GM18951 (cell line): ENCODE results near the gene COL28A1.

Source experiments
- POLR2A ChIP-seq: IDR thresholded peaks from 4 replicates; pipeline ENCODE4 v1.6.1; 2011; ENCODE audit warnings: mild to moderate bottlenecking; ENCODE audit not compliant: insufficient read length, insufficient read depth; ENCODE audit errors: extremely low read depth
- in situ Hi-C: fragments of 300-500 bp; cut with MboI; formaldehyde crosslinking; loops from one replicate; pipeline ENCODE4 v1.12.0; 2022; ENCODE audit warnings: low sequenced_read_pairs, mixed read lengths, inconsistent platforms; ENCODE audit not compliant: unreplicated experiment

COL28A1 gene

DNA sequence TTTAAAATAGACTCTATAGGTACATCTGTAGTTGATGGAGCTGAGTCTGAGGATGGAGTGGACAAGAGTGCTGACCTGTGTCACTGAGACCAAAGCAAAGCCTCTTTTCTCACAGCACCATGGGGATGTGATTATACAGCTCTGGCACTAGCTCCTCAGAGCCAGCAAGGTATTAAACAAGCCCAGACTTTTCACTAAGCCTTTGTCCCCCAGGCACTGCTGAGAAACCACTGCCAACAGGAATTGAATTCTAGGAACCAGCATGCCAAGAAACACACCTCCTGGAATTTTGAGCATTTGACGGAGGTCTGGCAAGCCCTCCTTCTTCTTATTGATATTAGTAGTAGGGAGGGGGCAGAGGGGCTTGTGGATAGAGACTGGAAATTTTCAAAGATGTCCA lies 206.3 kb downstream of the COL28A1 start:
- TF ChIP-seq POLR2A, result no peak
- in situ Hi-C loops, result no loop called here

GRCh38 chr7:7327423-7327822 lies 208.2 kb downstream of the COL28A1 start:
- no peak for TF ChIP-seq POLR2A
- in situ Hi-C loops, result no loop called here

- no peak for TF ChIP-seq POLR2A
- in situ Hi-C loops, result no loop called here
Measured at GRCh38 chr7:7324698-7325097, 211.0 kb downstream of the COL28A1 start.

DNA sequence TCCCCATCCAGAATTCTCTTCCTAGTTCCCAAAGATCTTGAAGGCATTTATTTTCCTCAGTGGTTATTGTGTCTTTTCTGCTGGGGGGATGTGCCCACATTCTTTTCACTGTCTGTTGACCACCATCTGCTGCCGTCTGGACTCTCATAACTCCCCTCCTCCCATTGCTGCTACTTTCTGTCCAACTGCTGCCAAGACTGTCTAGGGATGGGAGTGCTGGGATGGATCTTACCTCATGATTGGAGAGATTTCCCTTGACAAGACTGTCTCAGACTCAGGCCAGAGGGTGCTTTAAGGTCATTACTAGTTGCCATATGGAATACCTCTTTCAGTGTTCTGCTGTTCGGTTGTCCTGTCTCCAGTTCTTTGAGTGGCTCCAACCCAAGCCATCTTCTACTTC lies 211.8 kb downstream of the COL28A1 start:
- TF ChIP-seq POLR2A, result no peak
- in situ Hi-C loops, result no loop called here

GRCh38 chr7:7323352-7323751 lies 212.3 kb downstream of the COL28A1 start:
- no peak for TF ChIP-seq POLR2A
- in situ Hi-C loops, result no loop called here

- TF ChIP-seq POLR2A, result no peak
- in situ Hi-C loops, result no loop called here
Measured at GRCh38 chr7:7321681-7322080, 214.0 kb downstream of the COL28A1 start.

- TF ChIP-seq POLR2A, result no peak
- in situ Hi-C loops, result no loop called here
Measured at GRCh38 chr7:7318601-7319000, 217.1 kb downstream of the COL28A1 start.

DNA sequence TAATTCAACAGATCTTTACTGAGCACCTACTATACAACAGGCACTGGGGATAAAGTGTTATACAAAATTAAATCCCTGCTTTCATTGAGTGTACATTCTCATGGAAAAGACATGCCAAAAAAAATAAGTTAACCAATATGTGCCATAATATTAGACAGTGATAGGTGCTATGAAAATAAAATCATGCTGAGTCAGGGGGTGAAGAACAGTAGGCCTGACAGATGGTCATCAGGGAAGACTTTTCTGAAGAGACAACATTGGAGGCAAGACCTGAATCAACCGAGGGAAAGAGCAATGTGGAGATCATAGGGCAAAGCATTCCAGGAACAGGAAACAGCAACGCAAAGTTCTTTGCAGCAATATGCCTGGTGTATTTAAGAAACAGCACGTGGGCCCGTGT lies 217.8 kb downstream of the COL28A1 start:
- in situ Hi-C loops, result no loop called here
- no peak for TF ChIP-seq POLR2A

- TF ChIP-seq POLR2A, result no peak
- in situ Hi-C loops, result no loop called here
Measured at GRCh38 chr7:7315851-7316250, 219.8 kb downstream of the COL28A1 start.

DNA sequence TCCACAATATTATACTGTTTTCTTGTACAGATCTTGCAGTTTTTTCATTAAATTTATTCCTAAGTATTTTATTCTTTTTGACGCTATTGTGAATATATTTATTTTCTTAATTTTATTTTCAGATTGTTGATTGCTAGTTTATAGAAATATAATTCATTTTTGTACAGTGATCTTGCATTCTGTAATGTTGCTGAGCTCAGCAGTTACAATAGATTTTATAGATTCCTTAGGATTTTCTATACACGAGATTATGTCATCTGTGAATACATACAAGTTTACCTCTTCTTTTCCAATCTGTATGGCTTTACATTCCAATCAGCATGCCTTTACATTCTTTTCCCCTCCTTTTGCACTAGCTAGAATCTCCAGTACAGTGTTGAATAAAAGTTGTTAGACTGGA lies 223.3 kb downstream of the COL28A1 start:
- TF ChIP-seq POLR2A, result no peak
- in situ Hi-C loops, result no loop called here

GRCh38 chr7:7311001-7311400 lies 224.7 kb downstream of the COL28A1 start:
- in situ Hi-C loops, result no loop called here
- TF ChIP-seq POLR2A, result no peak

DNA sequence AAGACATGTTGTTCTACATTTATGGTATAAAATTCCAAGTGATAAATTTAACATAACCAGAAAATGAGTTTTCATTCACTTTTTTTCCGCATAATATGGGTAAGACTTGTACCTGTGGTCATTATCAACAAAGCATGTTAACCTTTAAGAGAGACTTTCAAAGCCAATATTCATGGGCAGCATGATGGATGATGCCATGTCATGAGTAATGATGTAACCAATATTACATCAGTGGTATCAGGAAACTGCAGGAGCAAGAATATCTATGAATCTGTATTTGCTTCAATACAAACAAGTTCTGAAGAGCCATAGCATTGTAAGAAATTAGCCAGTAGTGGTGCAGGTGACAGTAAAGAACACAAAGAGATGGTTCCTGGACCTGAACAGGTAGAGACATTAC lies 226.5 kb downstream of the COL28A1 start:
- in situ Hi-C loops, result no loop called here
- no peak for TF ChIP-seq POLR2A
